Liver (tissue), 2 donors: ENCODE measurements around the gene WDR36.

ENCODE experiments used
- CTCF ChIP-seq: fragments of 150-350 bp; IDR thresholded peaks from 2 replicates; pipeline ENCODE4 v1.5.1; 2017; ENCODE audit warnings: improper control_type of control experiment, low read depth, low read length; ENCODE audit not compliant: missing input control
- TF ChIP-seq, protein P1 (sequence below): IDR thresholded peaks from 2 replicates; pipeline ENCODE4 v1.6.1; 2016; ENCODE audit warnings: antibody characterized with exemption, mild to moderate bottlenecking
- donor health status: healthy.

- TF ChIP-seq CTCF: no peak
- TF ChIP-seq, protein P1, sequence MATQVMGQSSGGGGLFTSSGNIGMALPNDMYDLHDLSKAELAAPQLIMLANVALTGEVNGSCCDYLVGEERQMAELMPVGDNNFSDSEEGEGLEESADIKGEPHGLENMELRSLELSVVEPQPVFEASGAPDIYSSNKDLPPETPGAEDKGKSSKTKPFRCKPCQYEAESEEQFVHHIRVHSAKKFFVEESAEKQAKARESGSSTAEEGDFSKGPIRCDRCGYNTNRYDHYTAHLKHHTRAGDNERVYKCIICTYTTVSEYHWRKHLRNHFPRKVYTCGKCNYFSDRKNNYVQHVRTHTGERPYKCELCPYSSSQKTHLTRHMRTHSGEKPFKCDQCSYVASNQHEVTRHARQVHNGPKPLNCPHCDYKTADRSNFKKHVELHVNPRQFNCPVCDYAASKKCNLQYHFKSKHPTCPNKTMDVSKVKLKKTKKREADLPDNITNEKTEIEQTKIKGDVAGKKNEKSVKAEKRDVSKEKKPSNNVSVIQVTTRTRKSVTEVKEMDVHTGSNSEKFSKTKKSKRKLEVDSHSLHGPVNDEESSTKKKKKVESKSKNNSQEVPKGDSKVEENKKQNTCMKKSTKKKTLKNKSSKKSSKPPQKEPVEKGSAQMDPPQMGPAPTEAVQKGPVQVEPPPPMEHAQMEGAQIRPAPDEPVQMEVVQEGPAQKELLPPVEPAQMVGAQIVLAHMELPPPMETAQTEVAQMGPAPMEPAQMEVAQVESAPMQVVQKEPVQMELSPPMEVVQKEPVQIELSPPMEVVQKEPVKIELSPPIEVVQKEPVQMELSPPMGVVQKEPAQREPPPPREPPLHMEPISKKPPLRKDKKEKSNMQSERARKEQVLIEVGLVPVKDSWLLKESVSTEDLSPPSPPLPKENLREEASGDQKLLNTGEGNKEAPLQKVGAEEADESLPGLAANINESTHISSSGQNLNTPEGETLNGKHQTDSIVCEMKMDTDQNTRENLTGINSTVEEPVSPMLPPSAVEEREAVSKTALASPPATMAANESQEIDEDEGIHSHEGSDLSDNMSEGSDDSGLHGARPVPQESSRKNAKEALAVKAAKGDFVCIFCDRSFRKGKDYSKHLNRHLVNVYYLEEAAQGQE: no peak
Observed at GRCh38 chr5:111068213-111068612, 23.9 kb upstream of the WDR36 start.
